ENCODE data around the gene CUL4A.
"Not testable (repeated sequence)": the region's sequence is repeated elsewhere in the genome, so short reads cannot be mapped to it uniquely, and the experiment has no call there.

CUL4A gene

GRCh38 chr13:113209336-113209758 is at the start of gene CUL4A:
Gene CUL4A, plus strand, starts transcription at chr13:113209613. Its CDS starts 15 bp downstream, at chr13:113209628.
- peak; percentile 82 for DNase-seq

- no peak for DNase-seq
Measured at GRCh38 chr13:113159701-113160100, 49.7 kb upstream of the CUL4A start.

GRCh38 chr13:113160983-113161382 is 48.4 kb upstream of the CUL4A start:
- no peak for DNase-seq

GRCh38 chr13:113161433-113161832 is 48.0 kb upstream of the CUL4A start:
- no peak for DNase-seq

GRCh38 chr13:113161975-113162374 is 47.4 kb upstream of the CUL4A start:
- not testable (repeated sequence) for DNase-seq

GRCh38 chr13:113162783-113163685 is 46.4 kb upstream of the CUL4A start:
- DNase-seq, result peak; percentile 28

GRCh38 chr13:113164492-113164891 is 44.9 kb upstream of the CUL4A start:
- no peak for DNase-seq

GRCh38 chr13:113166266-113166665 is 43.1 kb upstream of the CUL4A start:
- no peak for DNase-seq

GRCh38 chr13:113166681-113167080 is 42.7 kb upstream of the CUL4A start:
- no peak for DNase-seq

- no peak for DNase-seq
Measured at GRCh38 chr13:113167155-113167554, 42.3 kb upstream of the CUL4A start.

GRCh38 chr13:113167575-113167974 is 41.8 kb upstream of the CUL4A start:
- DNase-seq, result no peak

- DNase-seq, result no peak
Measured at GRCh38 chr13:113168211-113168610, 41.2 kb upstream of the CUL4A start.

- DNase-seq, result no peak
Measured at GRCh38 chr13:113169277-113170272, 39.8 kb upstream of the CUL4A start.

GRCh38 chr13:113170511-113170910 is 38.9 kb upstream of the CUL4A start:
- DNase-seq, result no peak

- no peak for DNase-seq
Measured at GRCh38 chr13:113171250-113172125, 37.9 kb upstream of the CUL4A start.

- DNase-seq, result no peak
Measured at GRCh38 chr13:113172419-113172926, 36.9 kb upstream of the CUL4A start.

- peak; percentile 58 for DNase-seq
Measured at GRCh38 chr13:113176280-113176679, 33.1 kb upstream of the CUL4A start.

GRCh38 chr13:113176822-113177221 is 32.6 kb upstream of the CUL4A start:
- no peak for DNase-seq

- DNase-seq, result no peak
Measured at GRCh38 chr13:113178070-113178895, 31.1 kb upstream of the CUL4A start.

GRCh38 chr13:113178896-113179167 is 30.6 kb upstream of the CUL4A start:
- no peak for DNase-seq

Data from CD4-positive, alpha-beta T cell treated with Interleukin-17A for 4 hours (primary cell).